ENCODE results near the gene PLXNA2.
A peak's percentile ranks its signal among the peaks of the same experiment; 100 is the strongest.

PLXNA2 gene

DNA sequence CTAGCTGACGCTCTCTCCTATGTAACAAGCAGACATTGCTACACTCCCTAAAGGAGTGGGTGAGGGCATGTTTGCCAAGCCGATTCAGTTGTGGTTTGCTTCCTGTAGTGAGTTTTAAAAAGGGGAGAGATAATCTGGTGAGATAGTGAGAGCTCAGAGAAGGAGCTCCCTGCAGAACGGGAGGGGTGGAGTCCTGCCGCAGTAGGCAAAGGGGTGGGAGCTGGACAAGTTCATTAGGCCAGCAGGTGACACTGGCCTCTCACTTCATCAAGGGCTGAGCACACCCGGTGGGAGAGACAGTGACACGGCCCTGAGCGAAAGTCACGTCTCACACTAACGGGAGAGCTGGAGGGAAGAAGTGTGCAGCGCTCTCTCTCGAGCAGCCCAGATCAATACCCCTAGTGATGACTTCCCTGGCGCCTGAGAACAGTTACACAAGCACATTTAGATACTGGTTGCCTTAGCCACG lies 189.2 kb downstream of the PLXNA2 start:
- no peak for DNase-seq

DNA sequence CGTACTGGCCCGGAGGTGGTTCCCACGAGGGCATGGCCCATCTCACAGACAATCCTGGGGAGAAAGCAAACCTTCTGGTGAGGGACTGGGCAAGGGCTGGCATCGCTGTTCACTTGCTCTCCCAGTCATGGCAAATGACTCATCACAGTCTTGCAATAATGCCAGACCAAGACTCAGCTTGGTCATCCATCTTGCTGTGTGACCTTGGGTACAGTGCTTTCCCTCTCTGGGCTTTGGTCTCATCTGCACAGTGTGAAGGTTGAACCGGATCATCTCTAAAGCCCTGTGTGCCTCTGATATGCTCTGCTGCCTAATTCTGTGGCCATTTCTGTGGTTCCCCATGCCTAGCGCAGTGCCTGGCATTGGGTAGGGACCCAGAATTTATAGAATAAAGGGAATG lies 189.7 kb downstream of the PLXNA2 start:
- DNase-seq, result peak; percentile 25

DNA sequence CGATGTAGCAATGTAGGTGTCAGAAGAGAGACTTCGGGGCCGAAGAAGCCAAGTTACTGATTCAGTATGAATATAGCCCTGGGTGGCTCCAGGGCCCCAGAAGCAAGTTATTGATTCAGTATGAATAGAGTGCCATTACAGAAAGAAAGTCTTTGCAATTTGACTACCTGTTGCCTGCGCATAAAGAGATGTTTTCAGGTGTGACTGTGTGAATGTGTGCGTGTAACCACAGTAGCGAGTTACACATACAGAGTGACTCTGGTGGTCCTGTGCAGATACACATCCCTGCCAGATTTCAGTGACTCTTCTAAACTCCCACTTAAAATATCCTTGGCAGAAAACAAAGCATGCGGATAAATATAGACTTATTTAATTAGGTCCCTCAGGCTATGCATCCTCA lies 190.5 kb downstream of the PLXNA2 start:
- no peak for DNase-seq

DNA sequence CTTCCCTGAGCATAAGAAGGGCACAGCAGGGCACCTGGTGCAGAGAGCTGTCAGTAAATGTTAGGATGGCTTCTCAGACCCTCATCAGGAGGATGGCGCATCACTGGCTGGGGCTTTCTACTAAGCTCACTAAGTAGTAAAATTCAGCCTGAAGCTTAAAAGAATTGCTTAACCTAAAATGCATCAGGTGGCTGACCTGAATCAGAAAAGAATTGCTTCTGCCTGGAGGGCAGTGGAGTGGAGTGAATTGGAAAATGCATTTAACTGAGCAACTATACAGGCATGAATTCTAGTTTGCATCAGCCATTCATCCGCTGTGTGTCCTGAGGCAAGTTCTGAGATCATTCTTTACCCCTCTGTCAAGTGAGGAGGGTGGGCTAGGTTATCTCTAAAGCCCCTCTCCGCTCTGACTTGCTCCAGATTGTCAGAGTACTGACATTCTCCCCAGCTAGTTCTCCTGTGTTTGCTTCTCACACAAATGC lies 191.2 kb downstream of the PLXNA2 start:
- DNase-seq, result no peak

DNA sequence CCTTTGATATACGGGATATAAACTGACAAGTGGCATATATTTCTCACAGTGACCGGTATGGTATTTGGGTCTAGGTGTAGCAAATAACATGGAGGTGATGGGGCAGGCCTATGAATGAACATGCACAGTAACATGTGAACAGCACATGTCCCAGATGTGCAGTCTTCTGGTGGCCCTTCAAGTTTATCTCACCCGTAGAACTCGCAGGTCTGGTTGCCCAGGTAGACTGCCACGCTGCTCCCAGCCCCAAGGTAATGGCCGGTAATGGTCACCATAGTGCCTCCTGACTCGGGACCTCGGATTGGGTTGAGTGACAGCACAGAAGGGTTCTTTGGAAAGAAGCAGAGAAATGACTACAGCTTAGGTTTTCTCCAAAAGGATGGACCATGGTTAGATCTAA lies 192.0 kb downstream of the PLXNA2 start:
- DNase-seq, result no peak

DNA sequence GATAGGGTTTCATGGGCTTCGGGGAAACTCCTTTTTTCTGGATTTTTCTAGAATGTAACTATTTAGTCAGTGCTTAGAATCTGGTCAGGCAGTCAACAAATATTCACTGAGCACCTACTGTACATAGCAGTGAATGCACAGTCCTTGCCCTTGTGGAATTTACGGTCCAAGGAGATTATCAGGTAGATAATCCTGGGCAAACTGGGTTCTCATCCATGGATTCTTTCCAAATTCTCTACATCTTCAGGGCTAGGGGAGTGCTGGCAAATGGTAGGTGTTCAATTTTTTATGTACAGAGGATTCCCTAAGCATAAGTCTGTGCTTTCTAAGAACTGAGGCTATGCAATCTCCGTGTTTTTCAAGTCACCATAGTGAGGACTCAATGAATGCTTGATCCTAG lies 192.5 kb downstream of the PLXNA2 start:
- no peak for DNase-seq

DNA sequence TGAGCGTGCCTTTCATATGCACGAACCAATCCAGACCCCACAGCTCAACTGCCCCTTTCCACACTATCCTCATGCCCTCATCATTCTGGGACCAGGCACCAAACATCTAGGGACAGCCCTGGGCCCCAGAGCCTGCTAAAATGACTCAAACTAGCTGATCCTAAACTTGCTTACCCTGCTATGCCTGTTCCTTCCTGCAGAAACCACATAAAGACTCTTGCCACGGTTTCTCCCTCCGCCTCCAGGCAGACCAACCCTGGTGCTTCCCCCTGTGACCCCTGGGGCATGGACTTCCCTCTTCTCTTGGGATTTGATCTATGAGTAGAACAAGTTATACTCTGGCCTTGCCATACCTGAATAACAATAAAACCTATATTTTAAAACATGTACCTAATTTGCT lies 195.3 kb downstream of the PLXNA2 start:
- peak; percentile 77 for DNase-seq

DNA sequence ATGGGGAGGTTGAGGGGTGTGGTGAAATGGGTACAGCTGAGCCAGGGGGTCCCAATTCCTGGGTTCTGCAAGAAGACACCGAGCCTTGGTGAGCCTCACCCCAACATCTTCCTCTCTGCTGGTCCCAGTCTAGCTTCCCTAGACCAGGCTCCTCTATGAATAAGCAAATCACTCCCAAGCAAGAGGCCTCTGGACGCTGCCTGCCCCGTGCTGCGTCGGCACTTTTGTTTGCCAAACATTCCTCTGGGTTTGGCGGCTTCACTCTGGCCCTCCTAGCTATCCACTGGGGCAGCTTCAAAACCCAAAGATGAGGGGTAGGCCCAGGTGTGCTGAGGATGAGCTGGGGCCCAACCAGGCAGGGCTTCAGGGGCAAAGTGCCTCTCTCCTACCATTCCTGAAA lies 196.2 kb downstream of the PLXNA2 start:
- no peak for DNase-seq

DNA sequence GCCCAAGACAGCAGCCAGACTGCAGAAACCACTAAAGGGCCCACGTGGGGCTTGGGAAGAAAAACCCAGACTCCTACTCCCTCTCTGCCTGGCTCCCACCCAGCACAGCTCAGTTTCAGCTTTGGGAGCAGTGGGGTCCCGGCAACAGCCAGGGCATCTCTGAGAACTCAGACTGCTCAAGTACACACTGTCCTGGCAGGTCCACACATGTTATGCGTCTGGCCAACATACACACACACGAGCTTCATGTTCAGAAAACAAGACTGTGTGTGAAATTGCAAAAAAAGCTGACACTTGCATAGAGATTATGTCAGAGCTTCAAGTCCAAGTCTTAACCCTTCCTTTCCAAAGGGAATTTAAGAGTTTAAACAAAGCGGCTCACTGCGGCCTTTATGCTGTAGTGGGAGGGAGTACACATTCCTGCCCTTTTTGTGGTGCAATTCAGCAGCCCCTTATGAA lies 196.7 kb downstream of the PLXNA2 start:
- DNase-seq, result no peak

DNA sequence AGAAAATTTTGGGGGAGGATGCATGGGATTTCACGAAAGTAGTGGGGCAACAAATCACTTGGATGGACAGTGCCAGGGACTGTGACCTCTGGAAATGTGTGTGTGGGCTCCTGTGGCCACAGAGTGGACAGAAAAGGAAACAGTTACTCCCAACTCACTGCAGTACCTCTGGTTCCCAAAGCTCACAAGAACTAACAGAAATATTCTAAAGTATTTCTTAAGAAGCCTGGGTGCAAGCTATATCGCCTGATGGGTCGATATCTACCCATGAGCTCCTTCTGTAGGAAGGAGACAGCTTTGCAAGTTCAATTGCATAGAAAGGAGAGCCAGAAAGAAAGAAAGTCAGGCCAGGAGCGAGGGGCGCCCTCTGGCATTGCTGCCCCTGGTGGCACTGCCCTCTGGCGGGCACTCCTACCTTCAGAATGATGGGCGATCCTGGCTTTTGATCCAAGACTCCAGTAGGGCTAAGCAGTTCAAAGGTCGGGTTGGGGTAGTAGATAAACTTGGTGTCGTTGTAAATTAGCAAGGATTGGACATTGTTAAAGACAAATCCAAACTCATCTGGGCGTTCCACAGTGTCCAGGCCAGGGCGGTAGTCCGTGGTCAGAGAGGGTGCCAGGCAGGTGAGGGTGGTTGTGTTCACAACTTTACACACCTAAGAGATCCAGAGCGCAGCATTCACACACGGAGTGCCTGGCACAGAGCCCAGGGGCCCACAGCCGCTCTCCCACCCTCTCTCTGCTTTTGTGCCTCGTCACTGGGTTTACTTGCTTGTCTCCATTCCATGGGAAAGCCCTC lies 198.5 kb downstream of the PLXNA2 start:
- no peak for DNase-seq

DNA sequence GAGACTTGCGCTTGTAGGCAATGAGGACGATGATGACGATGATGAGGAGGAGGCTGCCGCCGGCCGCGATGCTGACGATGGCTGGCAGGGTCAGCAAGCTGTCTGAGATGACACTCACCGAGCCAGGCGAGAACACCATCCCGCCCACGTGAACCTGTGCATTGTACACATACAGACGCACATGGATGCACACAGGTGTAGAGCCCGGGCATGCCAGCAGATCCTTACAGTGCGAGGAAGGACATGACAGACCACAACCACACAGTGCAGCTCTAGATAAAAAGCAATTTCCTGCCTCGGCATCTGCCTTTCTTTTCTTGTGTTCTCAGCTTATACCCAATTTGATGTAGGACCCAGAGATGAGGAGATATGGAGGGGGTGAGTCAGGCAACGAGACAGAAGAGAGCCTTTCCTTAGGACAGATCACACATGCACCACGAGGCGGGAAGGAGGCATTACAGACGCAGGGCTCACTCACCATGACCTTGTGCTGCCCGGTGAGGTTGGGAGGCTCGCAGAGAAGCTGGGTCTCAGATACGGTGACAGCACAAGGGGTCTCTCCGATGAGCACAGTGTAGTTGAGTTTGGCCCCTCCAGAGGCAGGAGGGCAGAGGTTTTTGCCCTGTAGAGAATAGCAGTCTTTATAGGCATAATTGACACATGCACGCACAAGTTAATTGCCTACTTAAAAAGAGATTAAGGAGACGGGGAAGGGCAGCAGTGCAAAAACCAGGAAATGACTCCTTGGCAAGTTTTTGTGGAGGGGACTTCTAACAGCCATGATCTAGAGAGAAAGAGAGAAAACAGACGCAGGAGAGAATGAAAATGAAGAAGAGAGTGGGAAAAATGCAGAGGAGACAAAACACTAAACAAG lies 199.4 kb downstream of the PLXNA2 start:
- DNase-seq, result no peak

DNA sequence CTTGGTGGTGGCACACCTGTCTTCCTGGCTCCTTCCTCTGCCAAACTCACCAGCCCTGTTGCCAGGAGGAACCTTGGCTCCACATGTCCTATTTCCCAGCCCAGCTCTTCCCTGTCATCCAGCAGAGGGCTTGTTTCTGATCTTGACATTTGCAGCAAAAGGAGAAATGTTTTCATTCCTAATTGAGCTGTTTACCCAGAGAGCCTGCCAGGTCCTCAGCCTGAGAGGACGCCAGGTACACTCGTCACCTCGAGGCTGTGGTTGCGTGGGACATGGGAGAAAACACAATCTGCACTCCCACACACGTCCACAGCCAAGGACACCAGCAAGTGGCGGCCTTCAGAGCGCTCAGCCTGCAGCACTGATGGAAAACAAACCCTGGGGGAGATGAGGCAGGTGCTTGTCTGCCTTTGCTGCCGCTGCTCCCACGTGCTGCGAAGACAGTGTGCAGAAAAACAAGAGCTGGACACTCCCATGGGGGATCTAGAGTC lies 200.4 kb downstream of the PLXNA2 start:
- no peak for DNase-seq

DNA sequence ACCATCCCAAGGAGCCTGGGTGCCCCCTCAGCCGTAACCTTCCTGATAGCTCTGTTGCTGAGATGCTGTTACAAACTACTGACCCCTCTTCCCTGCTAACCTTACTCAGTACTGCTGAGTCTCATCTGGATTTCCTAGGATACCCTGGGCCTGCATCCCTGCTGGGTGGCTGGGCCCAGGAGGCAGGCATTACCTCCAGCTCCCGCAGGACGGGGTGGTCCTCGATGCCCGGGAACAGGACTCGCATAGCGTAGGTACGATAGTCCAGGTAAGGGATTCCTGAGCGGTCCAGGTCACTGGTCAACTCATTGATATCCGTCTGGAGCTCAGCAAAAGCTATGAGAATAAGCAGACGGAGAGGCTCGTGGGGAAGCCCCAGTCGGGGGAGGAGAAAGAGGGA lies 201.3 kb downstream of the PLXNA2 start:
- DNase-seq, result no peak

DNA sequence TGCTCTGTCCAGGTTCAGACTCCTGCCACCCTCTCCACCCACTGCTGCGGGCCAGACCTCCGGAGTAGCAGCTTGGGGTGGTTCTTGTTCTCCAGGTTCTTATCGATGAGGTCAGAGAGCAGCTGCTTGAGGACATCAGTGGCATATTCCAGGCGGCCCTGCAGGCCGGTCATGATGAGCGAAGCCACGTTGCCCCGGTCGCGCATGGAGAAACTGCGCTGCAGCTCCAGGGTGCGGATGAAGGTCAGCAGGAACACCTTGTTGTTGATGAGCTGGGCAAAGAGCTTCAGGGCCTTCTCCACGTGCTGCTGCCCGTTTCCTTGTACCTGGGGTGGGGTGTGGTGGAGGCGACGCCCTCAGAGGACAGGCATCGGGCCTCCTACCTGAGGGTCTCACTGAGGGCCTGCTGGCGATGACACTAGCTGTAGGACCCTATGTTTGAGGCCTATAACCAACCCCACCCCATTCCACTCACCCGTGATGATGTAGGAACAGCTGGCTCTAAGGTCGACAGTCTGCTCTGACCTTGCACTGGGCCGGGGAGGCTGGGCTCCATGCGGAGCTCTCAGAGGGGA lies 202.1 kb downstream of the PLXNA2 start:
- no peak for DNase-seq

DNA sequence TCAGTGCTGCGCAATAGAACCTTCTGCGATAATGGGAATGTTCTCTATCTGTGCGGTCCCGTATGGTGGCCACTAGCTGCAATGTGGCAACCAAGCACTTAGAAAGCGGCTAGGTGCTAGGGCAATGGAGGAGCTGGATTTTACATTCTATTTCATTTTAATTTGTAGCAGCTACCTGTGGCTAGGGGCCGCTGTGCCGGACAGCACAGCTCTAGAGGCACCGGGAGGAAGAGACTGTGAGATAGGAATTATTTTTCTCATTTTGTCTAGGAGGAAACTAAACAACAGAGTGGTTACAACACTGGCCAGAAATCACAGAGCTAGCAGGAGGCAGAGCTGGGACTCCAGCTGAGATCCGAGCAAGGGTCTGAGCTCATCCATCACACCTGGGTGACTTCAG lies 202.7 kb downstream of the PLXNA2 start:
- no peak for DNase-seq

DNA sequence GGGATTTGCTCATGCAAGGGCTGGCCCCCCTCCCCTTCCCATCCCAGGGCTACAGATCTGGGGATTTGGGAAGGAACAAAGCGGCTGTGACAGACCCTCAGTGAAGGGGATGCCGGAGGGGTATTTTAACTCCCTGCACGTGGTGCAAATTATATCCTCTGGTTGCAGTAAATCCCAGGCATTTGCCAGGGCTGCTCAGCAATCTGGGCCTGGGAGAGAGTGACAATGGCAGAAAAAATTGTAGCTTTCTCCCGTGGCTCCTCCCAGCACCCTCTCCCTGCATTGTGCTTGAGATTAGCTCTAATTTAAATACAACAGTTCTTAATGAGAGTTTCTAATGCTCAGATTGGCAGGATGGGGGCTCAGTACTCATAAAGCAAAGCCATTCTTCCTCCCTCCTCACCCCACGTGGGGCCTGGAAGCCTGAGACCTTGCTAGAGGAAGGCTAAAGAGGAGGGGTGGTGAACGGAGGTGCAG lies 203.3 kb downstream of the PLXNA2 start:
- no peak for DNase-seq

DNA sequence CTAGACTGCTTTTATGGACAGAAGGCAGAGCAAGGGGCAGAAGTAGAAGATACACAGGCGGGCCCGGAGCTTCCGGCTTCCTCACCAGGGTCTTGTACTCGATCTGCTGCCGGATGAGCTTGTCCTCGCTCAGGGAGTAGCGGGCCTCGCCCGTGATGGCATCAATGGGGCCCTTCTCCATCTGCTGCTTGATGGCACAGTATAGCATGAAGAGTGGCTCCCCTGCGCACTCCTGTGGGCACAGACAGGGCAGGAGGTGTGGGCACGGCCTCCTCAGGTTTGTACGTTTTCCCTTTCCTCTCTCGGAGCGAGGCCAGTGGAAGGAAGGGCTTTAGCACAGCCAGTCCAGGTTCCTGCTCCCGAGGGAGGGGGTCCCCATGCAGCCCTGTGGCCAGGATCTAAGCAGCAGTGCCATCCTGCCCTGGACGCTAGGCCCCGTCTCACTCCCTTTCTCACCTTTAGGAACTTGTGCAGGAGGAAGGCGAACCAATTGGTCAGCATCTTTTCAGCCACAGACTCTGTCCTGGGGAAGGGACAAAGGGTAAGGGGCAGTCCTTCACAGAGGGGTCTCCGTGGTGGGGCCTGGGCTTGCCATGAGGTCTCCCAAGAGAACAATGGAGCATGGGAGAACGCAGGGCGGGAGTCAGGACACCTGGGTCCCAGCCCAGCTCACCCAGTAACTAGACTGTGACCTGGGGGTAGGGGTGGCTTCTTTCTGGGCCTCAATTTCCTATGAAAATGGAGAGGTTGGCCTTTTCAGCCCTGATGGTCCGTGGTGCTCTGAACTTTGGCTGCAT lies 204.4 kb downstream of the PLXNA2 start:
- no peak for DNase-seq

DNA sequence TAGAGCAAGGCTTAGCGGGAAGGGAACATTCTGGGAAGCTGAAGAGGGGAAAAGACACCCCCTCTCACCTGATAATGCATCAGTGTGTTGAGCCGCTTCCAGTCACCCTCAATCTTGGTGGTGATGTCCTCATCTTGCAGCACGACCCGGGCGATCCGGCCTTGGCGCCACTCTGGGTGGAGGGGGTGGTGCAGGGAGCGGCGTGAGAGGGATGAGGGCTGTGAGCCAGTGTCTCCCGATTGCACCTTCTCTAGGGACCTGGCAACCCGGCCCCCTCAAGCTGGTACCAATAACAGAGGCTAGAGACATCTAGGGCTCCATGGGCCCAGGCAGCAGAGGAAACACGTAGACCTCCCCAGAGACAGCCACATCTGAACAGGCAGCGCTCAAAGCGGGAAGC lies 205.9 kb downstream of the PLXNA2 start:
- no peak for DNase-seq

DNA sequence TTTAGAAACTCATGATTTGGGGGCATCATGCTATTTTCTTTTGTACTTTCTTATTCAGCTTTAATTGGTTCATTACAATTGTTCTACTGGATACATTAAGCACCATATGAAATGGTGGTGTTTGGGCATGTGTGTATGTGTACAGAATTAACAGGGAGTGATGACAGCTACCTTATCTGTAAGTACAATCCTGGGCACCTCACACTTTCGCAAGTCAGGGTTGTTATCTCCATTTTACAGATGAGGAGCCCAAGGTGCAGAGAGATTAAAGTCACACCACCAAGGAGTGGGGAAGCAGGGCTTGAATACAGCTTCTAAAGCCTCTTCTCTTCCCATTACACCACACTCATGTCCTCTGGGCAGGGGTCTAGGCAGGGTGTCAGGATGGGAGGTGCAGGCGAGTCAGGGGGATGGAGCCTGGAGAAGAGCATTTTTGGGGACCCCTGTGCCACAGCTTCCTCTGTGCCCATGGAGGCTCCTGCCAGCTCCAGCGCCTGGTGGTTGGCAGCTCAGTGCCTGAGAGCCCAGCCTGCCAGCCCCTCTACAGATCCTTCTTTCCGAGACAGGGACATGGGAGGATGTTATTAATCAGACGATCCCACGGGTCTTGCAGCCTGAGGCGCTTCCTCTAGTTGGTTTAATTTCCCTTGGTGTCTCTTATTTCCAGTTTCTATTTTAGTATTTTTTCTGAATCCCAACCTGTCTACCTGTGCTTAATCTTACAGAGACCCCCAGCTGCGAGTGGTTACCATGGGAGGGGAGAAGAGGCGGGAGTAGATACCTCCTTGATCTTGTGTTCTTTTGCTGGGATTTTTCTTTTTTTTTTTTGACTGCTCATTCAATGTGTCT lies 207.0 kb downstream of the PLXNA2 start:
- DNase-seq, result no peak

DNA sequence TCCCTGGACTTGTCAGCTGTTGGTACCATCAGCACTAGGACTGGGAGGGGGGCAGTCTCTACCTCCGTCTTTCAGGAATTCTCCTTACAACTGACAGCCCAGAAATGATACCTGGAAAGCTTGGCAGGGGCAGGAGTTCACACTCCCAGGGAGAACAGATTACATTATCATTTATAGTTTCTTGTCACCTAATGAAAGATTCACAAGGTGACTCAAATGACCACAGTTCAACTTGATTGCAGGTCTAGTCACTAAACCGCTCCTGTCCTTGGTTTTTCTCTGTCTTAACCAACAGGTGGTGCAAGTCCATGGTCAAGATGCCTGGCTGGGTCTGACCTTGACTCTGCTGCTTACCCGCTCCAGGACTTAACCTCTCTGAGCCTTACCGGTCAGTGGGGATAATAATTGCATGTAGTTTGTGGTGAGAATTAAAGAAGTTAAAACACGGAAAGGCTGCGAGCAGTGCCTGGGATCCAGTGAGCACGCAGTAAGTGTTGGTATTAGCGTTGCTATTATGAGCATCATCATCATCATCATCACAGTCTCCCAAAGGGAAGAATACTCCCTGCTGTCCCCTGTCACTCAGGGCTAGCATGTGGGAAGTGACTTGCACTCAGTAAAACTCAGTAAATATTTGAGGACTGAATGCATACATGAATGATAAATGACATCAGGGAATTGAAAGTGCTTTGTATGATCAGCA lies 207.9 kb downstream of the PLXNA2 start:
- DNase-seq, result peak; percentile 18

DNA sequence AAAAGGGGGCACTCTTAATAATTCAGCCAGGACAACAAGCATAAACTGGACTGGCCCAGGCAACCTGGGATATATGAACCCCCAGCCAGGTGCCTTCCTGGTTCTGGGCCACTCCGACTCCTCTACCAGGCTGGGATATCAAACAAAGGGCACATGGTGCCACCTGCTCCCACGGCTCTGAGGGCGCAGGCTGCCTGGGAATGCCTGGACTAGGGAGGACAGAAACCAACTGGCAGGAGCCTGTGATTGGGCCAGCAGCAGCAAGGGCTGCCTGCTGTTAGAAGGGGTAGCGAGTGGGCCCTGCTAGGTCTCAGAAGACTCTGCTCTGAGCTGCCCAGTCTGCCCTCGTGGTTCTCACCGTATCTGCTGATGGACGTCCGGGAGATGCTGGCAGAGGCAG lies 210.0 kb downstream of the PLXNA2 start:
- no peak for DNase-seq

All from suppressor macrophage treated with lipopolysaccharide for 4 hours (primary cell).